SH-SY5Y (cell line): Measurements from ENCODE around the gene ATP13A1.

Experiments
- GATA2 ChIP-seq: IDR thresholded peaks from 2 replicates; pipeline ENCODE4 v1.6.1; 2011; ENCODE audit warnings: mild to moderate bottlenecking, low read depth, low read length
- GATA3 ChIP-seq: IDR thresholded peaks from 2 replicates; pipeline ENCODE4 v1.6.1; 2011; ENCODE audit warnings: low read depth, mild to moderate bottlenecking, low read length, moderate library complexity

DNA sequence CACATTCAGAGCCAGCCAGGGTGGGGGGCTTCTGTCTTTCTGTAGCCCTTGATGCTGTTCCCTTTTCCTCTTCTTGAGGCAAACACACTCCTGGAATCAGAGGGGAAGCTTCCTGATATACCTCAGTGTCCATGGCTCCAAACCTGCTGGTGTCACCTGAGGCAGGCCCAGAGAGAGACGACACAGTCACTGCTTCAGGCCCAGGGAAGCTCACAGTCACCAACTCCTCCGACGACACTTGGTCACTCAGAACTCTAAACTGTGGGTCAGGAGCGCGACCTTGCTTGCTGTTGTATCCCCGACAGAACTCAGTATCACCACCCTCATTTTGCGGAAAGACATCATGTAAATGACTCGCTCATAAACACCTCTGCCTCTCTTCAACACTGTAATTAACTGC, 1.1 kb downstream of the ATP13A1 start:
- TF ChIP-seq GATA2 = no peak
- no peak for TF ChIP-seq GATA3
